Measurements from ENCODE around the gene CLEC2B. TPM values are rescaled to one million over a fixed set of nuclear protein-coding genes. Genes with fewer than 3 reads are reported as not detected.

CLEC2B gene
- total and polyA plus RNA-seq, 4 donors = 2.9 to 4.2 (median 3.1) TPM

DNA sequence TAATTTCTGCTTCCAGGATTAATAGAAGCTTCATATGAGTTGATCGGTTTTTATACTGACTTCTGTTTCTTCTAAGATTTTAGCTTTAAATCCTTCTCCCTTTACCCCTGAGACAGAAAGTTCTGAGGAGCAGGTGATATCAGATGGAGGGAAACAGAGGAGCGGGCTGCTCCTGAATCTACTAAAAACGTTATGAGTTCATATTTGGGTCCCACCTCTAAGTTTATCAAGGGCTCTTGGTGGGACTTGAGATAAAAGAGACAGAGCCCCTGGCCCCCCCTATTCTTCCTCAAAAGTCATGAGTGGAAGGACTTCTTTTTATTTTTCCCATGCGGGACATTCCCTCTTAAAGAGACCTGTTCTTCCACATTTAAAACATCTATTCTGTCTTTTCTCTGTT lies 39.2 kb upstream of the CLEC2B start:
- H3K9ac ChIP-seq (ENCODE audit: low read depth in 1 of 2, low read length in 2 of 2) = no peak overlapping the region

More for the DNA sequence above, 39.2 kb upstream of the CLEC2B start:
- Histone ChIP-seq H3K36me3 (ENCODE audit: control insufficient read depth in 4 of 4, insufficient read depth in 3 of 4, low read depth in 1 of 4, low read length in 3 of 4) (no peaks in the 10 kb centered on the region), H3K27me3 (ENCODE audit: control insufficient read depth in 4 of 4, insufficient read depth in 4 of 4, low read length in 3 of 4) (no peaks in the 10 kb centered on the region), H3K27ac (ENCODE audit: low read depth in 1 of 2, low read length in 2 of 2) (no peak overlapping the region), H3K4me3 (ENCODE audit: low read depth in 1 of 3, low read length in 3 of 3) (no peak overlapping the region), H3K9me3 (ENCODE audit: control insufficient read depth in 4 of 4, low read length in 3 of 4) (peaks cover 6 to 27% (median 10%) of the 10 kb centered on the region in 4 donors), H3K4me1 (ENCODE audit: control insufficient read depth in 4 of 4, insufficient read depth in 4 of 4, low read length in 3 of 4) (no peaks in the 10 kb centered on the region)
- WGBS = 95% methylated on average over 4 of the region's 4 CpGs
- DNase-seq (ENCODE audit: low spot score) = no peak
- TF ChIP-seq, protein P1, sequence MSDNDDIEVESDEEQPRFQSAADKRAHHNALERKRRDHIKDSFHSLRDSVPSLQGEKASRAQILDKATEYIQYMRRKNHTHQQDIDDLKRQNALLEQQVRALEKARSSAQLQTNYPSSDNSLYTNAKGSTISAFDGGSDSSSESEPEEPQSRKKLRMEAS (IDR thresholded peaks at IDR 0.05) = no peak
- TF ChIP-seq, protein P2, sequence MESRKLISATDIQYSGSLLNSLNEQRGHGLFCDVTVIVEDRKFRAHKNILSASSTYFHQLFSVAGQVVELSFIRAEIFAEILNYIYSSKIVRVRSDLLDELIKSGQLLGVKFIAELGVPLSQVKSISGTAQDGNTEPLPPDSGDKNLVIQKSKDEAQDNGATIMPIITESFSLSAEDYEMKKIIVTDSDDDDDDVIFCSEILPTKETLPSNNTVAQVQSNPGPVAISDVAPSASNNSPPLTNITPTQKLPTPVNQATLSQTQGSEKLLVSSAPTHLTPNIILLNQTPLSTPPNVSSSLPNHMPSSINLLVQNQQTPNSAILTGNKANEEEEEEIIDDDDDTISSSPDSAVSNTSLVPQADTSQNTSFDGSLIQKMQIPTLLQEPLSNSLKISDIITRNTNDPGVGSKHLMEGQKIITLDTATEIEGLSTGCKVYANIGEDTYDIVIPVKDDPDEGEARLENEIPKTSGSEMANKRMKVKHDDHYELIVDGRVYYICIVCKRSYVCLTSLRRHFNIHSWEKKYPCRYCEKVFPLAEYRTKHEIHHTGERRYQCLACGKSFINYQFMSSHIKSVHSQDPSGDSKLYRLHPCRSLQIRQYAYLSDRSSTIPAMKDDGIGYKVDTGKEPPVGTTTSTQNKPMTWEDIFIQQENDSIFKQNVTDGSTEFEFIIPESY (IDR thresholded peaks at IDR 0.05) = no peak
- TF ChIP-seq, protein P3, sequence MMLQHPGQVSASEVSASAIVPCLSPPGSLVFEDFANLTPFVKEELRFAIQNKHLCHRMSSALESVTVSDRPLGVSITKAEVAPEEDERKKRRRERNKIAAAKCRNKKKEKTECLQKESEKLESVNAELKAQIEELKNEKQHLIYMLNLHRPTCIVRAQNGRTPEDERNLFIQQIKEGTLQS (IDR thresholded peaks at IDR 0.05) = no peak
- TF ChIP-seq RXRA (IDR thresholded peaks at IDR 0.05) = no peak
- no peak for TF ChIP-seq GABPA (IDR thresholded peaks at IDR 0.05 in 1 of 2, conservative IDR thresholded peaks at IDR 0.05 in 1 of 2)
- TF ChIP-seq JUND (IDR thresholded peaks at IDR 0.05) = no peak
- TF ChIP-seq, protein P4, sequence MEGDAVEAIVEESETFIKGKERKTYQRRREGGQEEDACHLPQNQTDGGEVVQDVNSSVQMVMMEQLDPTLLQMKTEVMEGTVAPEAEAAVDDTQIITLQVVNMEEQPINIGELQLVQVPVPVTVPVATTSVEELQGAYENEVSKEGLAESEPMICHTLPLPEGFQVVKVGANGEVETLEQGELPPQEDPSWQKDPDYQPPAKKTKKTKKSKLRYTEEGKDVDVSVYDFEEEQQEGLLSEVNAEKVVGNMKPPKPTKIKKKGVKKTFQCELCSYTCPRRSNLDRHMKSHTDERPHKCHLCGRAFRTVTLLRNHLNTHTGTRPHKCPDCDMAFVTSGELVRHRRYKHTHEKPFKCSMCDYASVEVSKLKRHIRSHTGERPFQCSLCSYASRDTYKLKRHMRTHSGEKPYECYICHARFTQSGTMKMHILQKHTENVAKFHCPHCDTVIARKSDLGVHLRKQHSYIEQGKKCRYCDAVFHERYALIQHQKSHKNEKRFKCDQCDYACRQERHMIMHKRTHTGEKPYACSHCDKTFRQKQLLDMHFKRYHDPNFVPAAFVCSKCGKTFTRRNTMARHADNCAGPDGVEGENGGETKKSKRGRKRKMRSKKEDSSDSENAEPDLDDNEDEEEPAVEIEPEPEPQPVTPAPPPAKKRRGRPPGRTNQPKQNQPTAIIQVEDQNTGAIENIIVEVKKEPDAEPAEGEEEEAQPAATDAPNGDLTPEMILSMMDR (IDR thresholded peaks at IDR 0.05; ENCODE audit: low read depth, low read length, missing input control) = no peak
- no peak for TF ChIP-seq SP1 (IDR thresholded peaks at IDR 0.05)
- TF ChIP-seq YY1 (IDR thresholded peaks at IDR 0.05) = no peak
- no peak for TF ChIP-seq HNF4G (IDR thresholded peaks at IDR 0.05)
- no peak for TF ChIP-seq HNF4A (conservative IDR thresholded peaks at IDR 0.05)
- TF ChIP-seq RAD21 (IDR thresholded peaks at IDR 0.05) = no peak
- TF ChIP-seq FOXA2 (IDR thresholded peaks at IDR 0.05) = no peak
- no peak for TF ChIP-seq EGR1 (IDR thresholded peaks at IDR 0.05; ENCODE audit: low read depth in 2 of 2)
- TF ChIP-seq NR2F2 (IDR thresholded peaks at IDR 0.05) = no peak
- TF ChIP-seq, protein P5, sequence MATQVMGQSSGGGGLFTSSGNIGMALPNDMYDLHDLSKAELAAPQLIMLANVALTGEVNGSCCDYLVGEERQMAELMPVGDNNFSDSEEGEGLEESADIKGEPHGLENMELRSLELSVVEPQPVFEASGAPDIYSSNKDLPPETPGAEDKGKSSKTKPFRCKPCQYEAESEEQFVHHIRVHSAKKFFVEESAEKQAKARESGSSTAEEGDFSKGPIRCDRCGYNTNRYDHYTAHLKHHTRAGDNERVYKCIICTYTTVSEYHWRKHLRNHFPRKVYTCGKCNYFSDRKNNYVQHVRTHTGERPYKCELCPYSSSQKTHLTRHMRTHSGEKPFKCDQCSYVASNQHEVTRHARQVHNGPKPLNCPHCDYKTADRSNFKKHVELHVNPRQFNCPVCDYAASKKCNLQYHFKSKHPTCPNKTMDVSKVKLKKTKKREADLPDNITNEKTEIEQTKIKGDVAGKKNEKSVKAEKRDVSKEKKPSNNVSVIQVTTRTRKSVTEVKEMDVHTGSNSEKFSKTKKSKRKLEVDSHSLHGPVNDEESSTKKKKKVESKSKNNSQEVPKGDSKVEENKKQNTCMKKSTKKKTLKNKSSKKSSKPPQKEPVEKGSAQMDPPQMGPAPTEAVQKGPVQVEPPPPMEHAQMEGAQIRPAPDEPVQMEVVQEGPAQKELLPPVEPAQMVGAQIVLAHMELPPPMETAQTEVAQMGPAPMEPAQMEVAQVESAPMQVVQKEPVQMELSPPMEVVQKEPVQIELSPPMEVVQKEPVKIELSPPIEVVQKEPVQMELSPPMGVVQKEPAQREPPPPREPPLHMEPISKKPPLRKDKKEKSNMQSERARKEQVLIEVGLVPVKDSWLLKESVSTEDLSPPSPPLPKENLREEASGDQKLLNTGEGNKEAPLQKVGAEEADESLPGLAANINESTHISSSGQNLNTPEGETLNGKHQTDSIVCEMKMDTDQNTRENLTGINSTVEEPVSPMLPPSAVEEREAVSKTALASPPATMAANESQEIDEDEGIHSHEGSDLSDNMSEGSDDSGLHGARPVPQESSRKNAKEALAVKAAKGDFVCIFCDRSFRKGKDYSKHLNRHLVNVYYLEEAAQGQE (IDR thresholded peaks at IDR 0.05) = no peak
- no peak for TF ChIP-seq FOXA1 (IDR thresholded peaks at IDR 0.05)
- TF ChIP-seq TAF1 (conservative IDR thresholded peaks at IDR 0.05) = no peak
